Ovary (tissue), 9 donors: ENCODE data around the gene ABLIM2. TPM values are rescaled to one million over a fixed set of nuclear protein-coding genes. Genes with fewer than 3 reads are reported as not detected.

Experiments used
- DNase-seq, 5 donors: peaks; one replicate each; pipeline ENCODE4 v3.0.0-alpha.2; 2019 to 2020
- H3K27ac ChIP-seq, 2 donors: fragments of 200-600 bp; one replicate each; pipeline versions ENCODE4 v1.5.1 to v1.8.0; 2019 to 2022
- H3K27me3 ChIP-seq: fragments of 200-600 bp; one replicate; pipeline ENCODE4 v1.8.0; 2022
- H3K36me3 ChIP-seq: fragments of 200-600 bp; sonication (generic); one replicate; pipeline ENCODE4 v1.5.1; 2019
- H3K4me1 ChIP-seq: one replicate; pipeline ENCODE4 v1.8.1; 2013; ENCODE audit warnings: mild to moderate bottlenecking, moderate library complexity; ENCODE audit not compliant: insufficient read depth
- H3K4me3 ChIP-seq: fragments of 200-600 bp; sonication (generic); one replicate; pipeline ENCODE4 v1.5.1; 2017
- H3K9me3 ChIP-seq, 2 donors: fragments of 200-600 bp in 1 of 2; sonication (generic) in 1 of 2; one replicate each; pipeline versions ENCODE4 v1.5.1 to v1.8.1; 2013 to 2019; ENCODE audit warnings: mild to moderate bottlenecking in 1 of 2, moderate library complexity in 1 of 2
- EP300 ChIP-seq: sonication (generic); formaldehyde crosslinking; IDR thresholded peaks from one replicate; pipeline ENCODE4 v1.6.1; 2017; ENCODE audit warnings: antibody characterized with exemption
- POLR2A ChIP-seq: fragments of 450-650 bp; IDR thresholded peaks from one replicate; pipeline ENCODE4 v1.6.1; 2017; ENCODE audit warnings: antibody characterized with exemption, mild to moderate bottlenecking, moderate library complexity
- WGBS, 3 donors: extraction: QIAGEN DNeasy Blood & Tissue Kit in 1 of 3; methylation state at CpG; one replicate each; pipeline versions ENCODE4 v1.1.5 to v1.1.7; 2013 to 2017; 5-methylcytosine and 5-hydroxymethylcytosine counted together
- intact Hi-C, 4 donors: fragments of 100-400 bp; cut with DNase I; formaldehyde crosslinking; loops; one replicate each; pipeline versions ENCODE4 v1.11.0 to v1.15.1; 2022 to 2023
- polyA plus RNA-seq, 2 donors: library from polyadenylated mRNA; stranded (reverse); fragments of 200-250 nt in 1 of 2; fragments of 350-450 nt in 1 of 2; fragmentation: Illumina TruSeq in 1 of 2; extraction: RNeasy Lipid Tissue Mini Kit (QIAGEN cat#74804) in 1 of 2; gene quantifications; one replicate each; pipeline ENCODE4 v1.2.3, GENCODE V29; 2013 to 2014
- total RNA-seq, 7 donors: library from RNA; depleted of rRNA in 2 of 7; stranded (reverse); fragments of >200 nt in 2 of 7; fragmentation: NEBNext Ultra II Directional in 3 of 7; extraction: Animal tissue kit (Norgen Biotek cat#: 25700) in 3 of 7; gene quantifications; one replicate each; pipeline versions ENCODE4 v1.1.0 to v1.2.4, GENCODE V29; 2016 to 2023
- TF ChIP-seq, protein P1 (sequence below), 3 donors: fragments of 450-650 bp in 2 of 3; fragments of 200-600 bp in 1 of 3; IDR thresholded peaks; one replicate each; pipeline versions ENCODE4 v1.5.1 to v1.8.0; 2016 to 2022; ENCODE audit warnings: antibody characterized with exemption in 3 of 3, mild to moderate bottlenecking in 1 of 3
- donor health status: DM: no; HTN: no; CAD: no; lungs with moderate emphysema.
- donor health status: DM: no; HTN: no; CAD: no.
- donor health status: Bipolar disorder and iron deficiency.
- donor health status: DM: yes; HTN: yes; CAD: no.
- donor health status: DM: no; HTN: no; CAD: no.
- donor health status: DM: yes; HTN: yes; CAD: no.

Gene ABLIM2
- total and polyA plus RNA-seq, 9 donors, result 0.81 to 7.9 (median 2.1) TPM

DNA sequence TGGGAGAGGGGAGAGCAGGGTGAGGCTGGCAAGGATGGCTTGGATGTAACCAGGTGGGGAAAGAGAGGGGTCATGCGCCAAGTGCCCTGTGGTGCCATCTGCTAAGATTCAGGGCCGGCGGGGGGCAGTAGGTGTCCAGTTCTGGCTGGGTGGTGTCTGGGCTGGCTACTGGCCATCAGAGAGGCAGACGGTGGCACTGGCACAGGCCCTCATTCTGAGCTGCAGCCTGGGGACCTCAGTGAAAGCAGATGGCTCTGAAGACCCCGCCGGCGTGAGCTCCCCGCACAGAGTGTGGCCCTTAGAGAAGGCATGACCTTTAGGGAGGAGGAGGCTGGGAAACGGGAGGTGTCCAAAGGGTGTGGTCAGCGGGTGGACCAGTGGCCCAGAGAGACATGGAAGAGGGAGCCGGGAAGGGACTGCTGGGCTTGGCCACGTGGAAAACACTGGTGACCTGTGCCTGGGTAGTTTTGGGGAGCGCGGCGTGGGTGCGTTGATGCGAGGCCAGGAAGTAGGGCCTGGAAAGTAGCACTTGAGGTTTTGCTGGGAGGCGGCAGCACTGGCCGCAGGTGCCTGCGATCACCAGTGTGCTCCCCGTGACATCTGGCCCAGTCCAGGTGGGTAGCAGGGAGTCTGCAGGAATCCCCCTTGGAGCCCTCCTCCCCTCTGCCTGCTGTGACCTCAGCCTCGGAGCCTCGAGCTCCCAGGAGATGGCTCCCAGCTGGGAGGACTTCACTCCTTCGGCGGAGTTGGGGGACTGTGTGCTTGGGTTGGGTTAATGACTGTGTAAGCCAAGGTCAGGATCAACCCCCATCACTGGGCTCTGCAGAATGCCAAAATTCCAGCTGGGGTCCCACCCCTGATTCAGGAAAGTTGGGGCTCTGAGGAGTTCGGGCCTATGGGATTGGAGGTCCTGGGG is 31.2 kb upstream of the ABLIM2 start:
- TF ChIP-seq EP300, result no peak
- no peak for TF ChIP-seq POLR2A
- TF ChIP-seq, protein P1, sequence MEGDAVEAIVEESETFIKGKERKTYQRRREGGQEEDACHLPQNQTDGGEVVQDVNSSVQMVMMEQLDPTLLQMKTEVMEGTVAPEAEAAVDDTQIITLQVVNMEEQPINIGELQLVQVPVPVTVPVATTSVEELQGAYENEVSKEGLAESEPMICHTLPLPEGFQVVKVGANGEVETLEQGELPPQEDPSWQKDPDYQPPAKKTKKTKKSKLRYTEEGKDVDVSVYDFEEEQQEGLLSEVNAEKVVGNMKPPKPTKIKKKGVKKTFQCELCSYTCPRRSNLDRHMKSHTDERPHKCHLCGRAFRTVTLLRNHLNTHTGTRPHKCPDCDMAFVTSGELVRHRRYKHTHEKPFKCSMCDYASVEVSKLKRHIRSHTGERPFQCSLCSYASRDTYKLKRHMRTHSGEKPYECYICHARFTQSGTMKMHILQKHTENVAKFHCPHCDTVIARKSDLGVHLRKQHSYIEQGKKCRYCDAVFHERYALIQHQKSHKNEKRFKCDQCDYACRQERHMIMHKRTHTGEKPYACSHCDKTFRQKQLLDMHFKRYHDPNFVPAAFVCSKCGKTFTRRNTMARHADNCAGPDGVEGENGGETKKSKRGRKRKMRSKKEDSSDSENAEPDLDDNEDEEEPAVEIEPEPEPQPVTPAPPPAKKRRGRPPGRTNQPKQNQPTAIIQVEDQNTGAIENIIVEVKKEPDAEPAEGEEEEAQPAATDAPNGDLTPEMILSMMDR (IDR thresholded peaks at IDR 0.05), result no peak
- intact Hi-C loops, result loop anchor here in 1 of 4 donors (10.0 kb wide), 1 partner anchor 1715 kb away; no protein-coding TSS in a partner anchor
- Histone ChIP-seq H3K27me3 (no peaks in the 10 kb centered on the region), H3K27ac (no peak overlapping the region), H3K4me3 (no peak overlapping the region), H3K4me1 (peaks cover 11% of the 10 kb centered on the region), H3K9me3 (no peaks in the 10 kb centered on the region), H3K36me3 (no peaks in the 10 kb centered on the region)
- 81 to 85% (median 81%) methylated on average over 24 to 26 of the region's 26 CpGs for WGBS, 3 donors
- no peak for DNase-seq

GRCh38 chr4:8188743-8189550 is 30.3 kb upstream of the ABLIM2 start:
- H3K4me1 ChIP-seq, result peaks cover 11% of the 10 kb centered on the region
- intact Hi-C loops, result loop anchor here in 1 of 4 donors (10.0 kb wide), 1 partner anchor 1716 kb away; no protein-coding TSS in a partner anchor
- no peaks in the 10 kb centered on the region for H3K36me3 ChIP-seq
- WGBS, 3 donors, result 76 to 81% (median 80%) methylated on average over 27 to 29 of the region's 29 CpGs
- H3K9me3 ChIP-seq, result no peaks in the 10 kb centered on the region
- no peak overlapping the region for H3K27ac ChIP-seq
- TF ChIP-seq, protein P1 (IDR thresholded peaks at IDR 0.05), result no peak
- TF ChIP-seq POLR2A (no peak), EP300 (no peak)
- H3K4me3 ChIP-seq, result no peak overlapping the region
- DNase-seq, result no peak
- H3K27me3 ChIP-seq, result no peaks in the 10 kb centered on the region

- TF ChIP-seq, protein P1 (IDR thresholded peaks at IDR 0.05), result no peak
- TF ChIP-seq POLR2A, result no peak
- TF ChIP-seq EP300, result no peak
- H3K36me3 ChIP-seq, result no peaks in the 10 kb centered on the region
- H3K9me3 ChIP-seq, result no peaks in the 10 kb centered on the region
- intact Hi-C loops, result loop anchor here in 1 of 4 donors (10.0 kb wide), 1 partner anchor 1717 kb away; no protein-coding TSS in a partner anchor
- no peaks in the 10 kb centered on the region for H3K27me3 ChIP-seq
- H3K4me3 ChIP-seq, result no peak overlapping the region
- no peak overlapping the region for H3K27ac ChIP-seq
- DNase-seq, result no peak
- WGBS, 3 donors, result 78 to 84% (median 82%) methylated on average over 12 of the region's 12 CpGs
- H3K4me1 ChIP-seq, result peaks cover 9% of the 10 kb centered on the region
Measured at GRCh38 chr4:8188085-8188484, 29.5 kb upstream of the ABLIM2 start.

GRCh38 chr4:8185930-8186329 is 27.3 kb upstream of the ABLIM2 start:
- no peak overlapping the region for H3K4me3 ChIP-seq
- H3K36me3 ChIP-seq, result no peaks in the 10 kb centered on the region
- intact Hi-C loops, result loop anchor here in 1 of 4 donors (10.0 kb wide), 1 partner anchor 1719 kb away; no protein-coding TSS in a partner anchor
- H3K4me1 ChIP-seq, result peaks cover under 1% of the 10 kb centered on the region
- H3K27me3 ChIP-seq, result no peaks in the 10 kb centered on the region
- H3K27ac ChIP-seq, result no peak overlapping the region
- no peak for DNase-seq
- H3K9me3 ChIP-seq, result no peaks in the 10 kb centered on the region
- TF ChIP-seq, protein P1 (IDR thresholded peaks at IDR 0.05), result no peak
- TF ChIP-seq POLR2A (no peak), EP300 (no peak)
- 40 to 51% (median 42%) methylated on average over 9 of the region's 9 CpGs for WGBS, 3 donors
